ENCODE measurements around the gene SERPINB8.
"Not testable (repeated sequence)": the region's sequence is repeated elsewhere in the genome, so short reads cannot be mapped to it uniquely, and the experiment has no call there.

The SERPINB8 gene, protein sequence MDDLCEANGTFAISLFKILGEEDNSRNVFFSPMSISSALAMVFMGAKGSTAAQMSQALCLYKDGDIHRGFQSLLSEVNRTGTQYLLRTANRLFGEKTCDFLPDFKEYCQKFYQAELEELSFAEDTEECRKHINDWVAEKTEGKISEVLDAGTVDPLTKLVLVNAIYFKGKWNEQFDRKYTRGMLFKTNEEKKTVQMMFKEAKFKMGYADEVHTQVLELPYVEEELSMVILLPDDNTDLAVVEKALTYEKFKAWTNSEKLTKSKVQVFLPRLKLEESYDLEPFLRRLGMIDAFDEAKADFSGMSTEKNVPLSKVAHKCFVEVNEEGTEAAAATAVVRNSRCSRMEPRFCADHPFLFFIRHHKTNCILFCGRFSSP

DNA sequence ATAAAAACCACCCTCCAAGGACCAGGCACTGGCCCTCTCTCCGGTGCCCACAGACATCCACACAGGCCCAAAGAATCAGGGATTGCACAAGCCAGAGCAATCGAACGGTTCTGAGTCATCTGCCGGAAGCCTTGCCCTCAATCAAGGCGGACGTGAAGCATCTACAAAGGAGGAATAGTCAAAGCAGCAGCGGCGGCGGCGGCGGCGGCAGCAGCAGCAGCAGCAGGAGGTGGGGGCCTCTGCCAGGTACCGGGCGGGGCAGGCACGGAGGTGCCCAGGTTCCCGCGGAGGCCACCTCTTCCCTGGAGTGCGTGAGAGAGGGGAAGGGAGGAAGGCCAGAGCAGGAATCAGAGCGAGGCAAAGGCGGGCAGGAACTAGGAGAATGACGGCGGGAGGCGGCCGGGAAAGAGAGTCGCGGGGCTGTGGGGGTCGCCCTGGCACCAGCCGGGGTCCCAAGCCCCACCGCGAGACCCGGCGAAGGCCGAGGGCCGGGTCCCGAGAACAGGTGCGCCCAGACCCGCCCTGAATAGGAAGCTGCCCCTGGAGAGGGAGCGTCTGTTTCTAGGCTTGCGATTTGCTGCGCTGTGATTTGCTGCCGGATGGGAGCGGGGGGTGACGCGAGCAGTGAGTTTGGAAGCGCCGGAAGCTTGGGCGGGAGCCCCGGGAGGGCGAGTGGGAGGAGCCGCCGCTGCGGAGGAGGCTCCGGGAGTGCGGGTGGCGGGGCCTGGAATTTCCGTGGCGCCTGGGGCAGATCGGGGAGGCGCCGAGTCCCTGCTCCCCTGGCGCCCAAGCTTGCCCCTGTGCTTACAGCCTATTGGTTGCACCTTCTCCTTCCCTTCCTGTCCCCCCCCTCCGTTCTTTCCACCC is at the start of gene SERPINB8:
Gene SERPINB8 (plus strand): TSS at position 140 of the 867 bp plus-strand sequence. CDS start 8,228 bp downstream, outside the sequence.
- Histone ChIP-seq H3K36me3 (ENCODE audit: control insufficient read depth in 2 of 2, insufficient read depth in 2 of 2, low read length in 2 of 2) (no peaks in the 10 kb centered on the region), H3K9me3 (ENCODE audit: control insufficient read depth in 2 of 2, low read length in 2 of 2) (no peaks in the 10 kb centered on the region), H3K27me3 (ENCODE audit: control insufficient read depth in 1 of 2, insufficient read depth in 2 of 2, low read length in 2 of 2) (no peaks in the 10 kb centered on the region), H3K27ac (ENCODE audit: low read length) (peak within 1 kb of the TSS; percentile 97), H3K9ac (ENCODE audit: low read length in 2 of 2) (peak within 1 kb of the TSS; percentile 84 to 94), H3K4me1 (ENCODE audit: control insufficient read depth, insufficient read depth, low read length) (peaks cover 6% of the 10 kb centered on the region), H3K4me3 (ENCODE audit: low read length in 2 of 2) (peak within 1 kb of the TSS; percentile 72 to 88)

DNA sequence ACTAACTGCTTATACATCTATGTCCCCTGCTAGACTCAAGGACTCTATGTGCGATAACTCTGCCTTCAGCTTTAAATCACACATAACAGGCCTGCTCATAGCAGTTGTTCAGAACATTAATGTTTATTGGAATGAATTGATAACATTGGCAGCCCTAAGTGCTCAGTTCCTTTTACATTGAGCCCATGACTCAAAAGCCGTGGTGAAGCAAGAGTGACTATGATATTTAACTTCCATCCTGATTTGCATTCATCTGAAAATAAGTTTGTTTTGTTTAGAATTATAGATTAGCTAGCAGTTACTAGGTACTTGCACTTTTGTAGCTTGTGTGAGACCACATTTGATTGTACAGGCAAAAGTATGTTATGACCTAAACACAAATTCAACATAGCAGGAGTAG is 47.8 kb upstream of the SERPINB8 start:
- Histone ChIP-seq H3K27ac (ENCODE audit: low read length) (no peak overlapping the region), H3K36me3 (ENCODE audit: control insufficient read depth in 2 of 2, insufficient read depth in 2 of 2, low read length in 2 of 2) (no peaks in the 10 kb centered on the region), H3K4me1 (ENCODE audit: control insufficient read depth, insufficient read depth, low read length) (no peaks in the 10 kb centered on the region), H3K27me3 (ENCODE audit: control insufficient read depth in 1 of 2, insufficient read depth in 2 of 2, low read length in 2 of 2) (no peaks in the 10 kb centered on the region), H3K9ac (ENCODE audit: low read length in 2 of 2) (no peak overlapping the region), H3K4me3 (ENCODE audit: low read length in 2 of 2) (no peak overlapping the region), H3K9me3 (ENCODE audit: control insufficient read depth in 2 of 2, low read length in 2 of 2) (no peaks in the 10 kb centered on the region)

DNA sequence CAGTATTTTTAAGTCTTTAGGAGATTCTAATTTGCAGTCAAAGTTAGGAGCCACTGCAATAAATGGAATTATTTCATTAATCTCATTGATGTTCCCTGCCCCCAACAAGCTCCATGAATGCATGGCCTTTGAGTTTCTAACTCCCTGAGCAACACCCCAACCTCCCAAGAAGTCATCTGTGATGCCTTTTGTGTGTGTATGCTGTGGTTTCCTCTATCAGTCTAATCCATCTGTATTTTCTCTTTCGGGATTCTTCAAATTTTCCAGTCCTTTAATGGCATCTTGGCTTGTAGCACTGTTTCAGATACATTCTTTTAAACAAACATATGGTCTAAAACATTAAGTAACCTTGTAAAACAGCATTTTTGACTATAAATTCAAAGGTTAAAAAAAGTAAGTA is 45.3 kb upstream of the SERPINB8 start:
- H3K9ac ChIP-seq (ENCODE audit: low read length in 2 of 2): no peak overlapping the region
- no peak overlapping the region for H3K4me3 ChIP-seq (ENCODE audit: low read length in 2 of 2)
- H3K27me3 ChIP-seq (ENCODE audit: control insufficient read depth in 1 of 2, insufficient read depth in 2 of 2, low read length in 2 of 2): no peaks in the 10 kb centered on the region
- no peaks in the 10 kb centered on the region for H3K36me3 ChIP-seq (ENCODE audit: control insufficient read depth in 2 of 2, insufficient read depth in 2 of 2, low read length in 2 of 2)
- no peaks in the 10 kb centered on the region for H3K9me3 ChIP-seq (ENCODE audit: control insufficient read depth in 2 of 2, low read length in 2 of 2)
- H3K4me1 ChIP-seq (ENCODE audit: control insufficient read depth, insufficient read depth, low read length): no peaks in the 10 kb centered on the region
- H3K27ac ChIP-seq (ENCODE audit: low read length): no peak overlapping the region

DNA sequence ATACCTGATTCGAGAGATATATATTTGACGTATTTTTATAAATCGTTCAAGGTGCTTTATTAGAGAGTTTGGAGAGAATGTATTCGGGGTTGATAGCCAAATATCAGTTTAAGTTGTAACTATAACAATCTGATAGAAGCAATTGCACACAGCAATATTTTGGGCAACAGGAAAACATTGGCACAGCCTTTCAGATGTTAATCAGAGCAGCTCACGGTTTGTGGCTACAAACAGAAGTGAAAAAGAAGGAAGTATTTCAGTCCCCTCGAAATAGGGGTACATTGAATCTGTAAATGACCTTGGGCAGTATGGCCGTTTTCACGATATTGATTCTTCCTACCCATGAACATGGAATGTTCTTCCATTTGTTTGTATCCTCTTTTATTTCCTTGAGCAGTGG is 41.5 kb upstream of the SERPINB8 start:
- no peak overlapping the region for H3K9ac ChIP-seq (ENCODE audit: low read length in 2 of 2)
- H3K9me3 ChIP-seq (ENCODE audit: control insufficient read depth in 2 of 2, low read length in 2 of 2): no peaks in the 10 kb centered on the region
- H3K27ac ChIP-seq (ENCODE audit: low read length): no peak overlapping the region
- H3K27me3 ChIP-seq (ENCODE audit: control insufficient read depth in 1 of 2, insufficient read depth in 2 of 2, low read length in 2 of 2): no peaks in the 10 kb centered on the region
- H3K36me3 ChIP-seq (ENCODE audit: control insufficient read depth in 2 of 2, insufficient read depth in 2 of 2, low read length in 2 of 2): no peaks in the 10 kb centered on the region
- no peaks in the 10 kb centered on the region for H3K4me1 ChIP-seq (ENCODE audit: control insufficient read depth, insufficient read depth, low read length)
- H3K4me3 ChIP-seq (ENCODE audit: low read length in 2 of 2): no peak overlapping the region

DNA sequence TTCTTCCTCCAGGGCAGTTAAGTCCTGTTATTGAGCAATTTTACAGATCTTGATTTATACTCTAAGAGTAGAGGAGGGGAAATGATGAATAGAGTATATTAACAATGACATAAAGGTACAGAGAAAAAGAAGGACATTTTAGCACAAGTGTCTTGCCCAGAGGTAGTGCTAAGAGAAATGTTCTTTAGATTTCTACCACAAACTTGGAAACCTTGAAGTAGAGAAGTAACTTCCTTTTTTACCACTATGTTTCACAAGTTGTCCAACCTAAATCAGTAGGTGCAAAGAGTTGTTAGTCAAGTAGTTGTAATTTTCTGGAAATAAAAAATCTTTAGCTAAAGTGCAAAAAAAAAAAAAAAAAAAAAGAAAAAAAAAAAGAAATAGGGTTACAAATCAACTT is 40.5 kb upstream of the SERPINB8 start:
- not testable (repeated sequence) for H3K9ac ChIP-seq (ENCODE audit: low read length in 2 of 2); H3K27ac ChIP-seq (ENCODE audit: low read length); H3K27me3 ChIP-seq (ENCODE audit: control insufficient read depth in 1 of 2, insufficient read depth in 2 of 2, low read length in 2 of 2); H3K36me3 ChIP-seq (ENCODE audit: control insufficient read depth in 2 of 2, insufficient read depth in 2 of 2, low read length in 2 of 2); H3K4me1 ChIP-seq (ENCODE audit: control insufficient read depth, insufficient read depth, low read length); H3K4me3 ChIP-seq (ENCODE audit: low read length in 2 of 2); H3K9me3 ChIP-seq (ENCODE audit: control insufficient read depth in 2 of 2, low read length in 2 of 2)

DNA sequence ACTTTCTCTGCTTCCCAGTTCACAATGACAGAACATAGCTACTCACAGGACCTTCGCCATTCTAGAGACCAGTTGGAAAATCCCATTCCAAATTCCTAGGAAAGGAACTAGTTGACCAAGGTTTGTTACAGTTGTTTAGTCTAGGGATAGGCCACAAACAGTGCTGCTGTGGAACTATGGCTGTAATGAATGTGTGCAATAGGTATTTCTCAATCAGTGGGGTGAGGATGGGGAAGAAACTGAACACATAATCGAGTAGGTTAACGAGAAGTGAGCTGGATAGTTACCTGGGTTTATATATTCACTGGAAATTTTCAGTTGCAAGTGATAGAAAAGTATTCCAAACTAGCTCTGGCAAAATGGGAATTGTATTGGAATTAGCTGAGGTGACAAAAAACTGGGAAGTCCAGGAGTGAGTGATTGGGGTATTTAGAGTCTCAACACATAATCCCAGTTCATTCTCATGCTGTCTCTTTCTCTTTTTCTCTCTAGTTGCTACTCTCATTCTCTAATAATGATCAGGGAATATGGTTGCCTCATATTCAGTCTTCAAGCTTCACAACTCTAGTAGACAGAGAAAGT is 39.0 kb upstream of the SERPINB8 start:
- Histone ChIP-seq H3K9me3 (ENCODE audit: control insufficient read depth in 2 of 2, low read length in 2 of 2) (no peaks in the 10 kb centered on the region), H3K4me1 (ENCODE audit: control insufficient read depth, insufficient read depth, low read length) (no peaks in the 10 kb centered on the region), H3K27ac (ENCODE audit: low read length) (no peak overlapping the region), H3K9ac (ENCODE audit: low read length in 2 of 2) (no peak overlapping the region), H3K36me3 (ENCODE audit: control insufficient read depth in 2 of 2, insufficient read depth in 2 of 2, low read length in 2 of 2) (no peaks in the 10 kb centered on the region), H3K27me3 (ENCODE audit: control insufficient read depth in 1 of 2, insufficient read depth in 2 of 2, low read length in 2 of 2) (no peaks in the 10 kb centered on the region), H3K4me3 (ENCODE audit: low read length in 2 of 2) (no peak overlapping the region)

DNA sequence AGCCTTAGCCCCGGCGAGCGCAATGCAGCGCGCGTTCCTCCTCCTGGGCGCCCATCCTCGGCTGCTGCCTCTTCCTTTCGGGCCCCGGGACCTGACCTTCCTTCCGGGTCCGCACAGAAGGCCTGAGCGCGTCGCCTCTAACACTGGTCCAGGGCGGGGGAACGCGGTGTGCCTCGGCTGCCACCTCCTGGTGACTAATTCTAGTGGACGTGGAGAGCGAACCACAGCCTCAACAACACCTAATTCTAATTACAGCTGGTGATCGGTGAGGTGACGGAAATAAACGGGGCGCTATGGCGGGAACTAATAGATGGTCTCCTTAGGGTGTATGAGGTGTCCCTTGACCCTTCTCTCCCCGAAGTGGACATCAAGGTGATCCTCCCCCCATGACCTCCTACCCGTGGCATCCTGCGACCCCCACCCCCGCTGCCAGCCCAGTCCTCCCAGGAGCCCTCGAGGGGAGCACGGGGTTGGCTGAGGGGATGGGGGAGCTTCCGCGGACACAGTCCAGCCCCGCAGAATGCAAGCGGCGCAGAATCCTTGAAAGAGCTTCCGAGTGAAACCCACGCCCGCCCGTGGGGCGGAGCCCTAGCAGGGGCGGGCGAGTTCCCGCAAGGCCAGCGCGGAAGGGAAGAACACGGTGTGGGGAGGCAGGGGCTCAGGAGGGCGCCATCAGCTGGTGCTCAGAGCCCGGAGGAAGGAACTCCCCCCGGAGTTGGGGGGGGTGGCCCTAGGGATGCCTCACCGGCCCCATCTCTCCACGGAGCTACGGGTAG is 33.5 kb upstream of the SERPINB8 start:
- Histone ChIP-seq H3K27ac (ENCODE audit: low read length) (no peak overlapping the region), H3K36me3 (ENCODE audit: control insufficient read depth in 2 of 2, insufficient read depth in 2 of 2, low read length in 2 of 2) (no peaks in the 10 kb centered on the region), H3K4me1 (ENCODE audit: control insufficient read depth, insufficient read depth, low read length) (peaks cover 3% of the 10 kb centered on the region), H3K27me3 (ENCODE audit: control insufficient read depth in 1 of 2, insufficient read depth in 2 of 2, low read length in 2 of 2) (peaks cover 4 to 9% of the 10 kb centered on the region in 2 donors), H3K9ac (ENCODE audit: low read length in 2 of 2) (peak overlapping the region in 1 of 2 donors; percentile 69), H3K9me3 (ENCODE audit: control insufficient read depth in 2 of 2, low read length in 2 of 2) (no peaks in the 10 kb centered on the region), H3K4me3 (ENCODE audit: low read length in 2 of 2) (peak overlapping the region; percentile 74 to 90)

DNA sequence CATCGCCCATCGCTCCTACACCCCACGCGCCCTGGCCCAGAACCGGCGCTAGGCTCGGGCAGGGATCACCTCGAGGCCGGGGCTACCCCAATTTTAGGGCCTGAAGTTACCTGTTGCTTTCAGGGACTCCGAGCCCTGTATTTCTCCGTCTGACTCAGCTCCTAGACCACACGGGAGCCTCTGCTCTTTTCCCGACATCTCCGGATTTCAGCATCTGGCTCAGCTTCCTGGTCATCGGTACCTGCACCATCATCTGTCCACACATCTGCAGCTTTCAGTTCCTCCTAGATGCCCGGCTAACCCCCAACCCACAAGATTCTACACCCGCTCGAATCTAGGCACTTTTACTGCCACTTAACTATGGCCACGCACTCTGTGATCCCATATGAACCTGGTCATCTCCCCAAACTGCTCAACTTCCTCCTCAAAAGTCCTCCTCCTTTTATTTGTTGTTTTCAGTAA is 32.9 kb upstream of the SERPINB8 start:
- Histone ChIP-seq H3K27me3 (ENCODE audit: control insufficient read depth in 1 of 2, insufficient read depth in 2 of 2, low read length in 2 of 2) (peaks cover 4 to 9% of the 10 kb centered on the region in 2 donors), H3K9ac (ENCODE audit: low read length in 2 of 2) (no peak overlapping the region), H3K36me3 (ENCODE audit: control insufficient read depth in 2 of 2, insufficient read depth in 2 of 2, low read length in 2 of 2) (no peaks in the 10 kb centered on the region), H3K27ac (ENCODE audit: low read length) (no peak overlapping the region), H3K9me3 (ENCODE audit: control insufficient read depth in 2 of 2, low read length in 2 of 2) (no peaks in the 10 kb centered on the region), H3K4me1 (ENCODE audit: control insufficient read depth, insufficient read depth, low read length) (peaks cover 3% of the 10 kb centered on the region), H3K4me3 (ENCODE audit: low read length in 2 of 2) (peak overlapping the region in 1 of 2 donors; percentile 74)

DNA sequence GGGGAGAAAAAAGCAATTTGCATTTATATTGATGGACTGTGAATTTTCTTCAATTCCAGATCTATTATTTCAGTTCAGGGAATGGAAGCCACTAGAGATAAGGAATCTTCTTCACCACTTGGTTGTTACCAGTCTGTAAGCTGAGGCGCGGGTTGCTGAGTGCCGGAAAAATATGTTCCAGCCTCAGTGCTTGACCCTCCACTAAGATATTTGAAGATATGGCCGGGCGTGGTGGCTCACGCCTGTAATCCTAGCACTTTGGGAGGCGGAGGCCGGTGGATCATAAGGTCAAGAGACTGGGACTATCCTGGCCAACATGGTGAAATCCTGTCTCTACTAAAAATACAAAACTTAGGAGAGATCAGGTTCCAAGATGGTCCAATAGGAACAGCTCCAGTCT is 29.9 kb upstream of the SERPINB8 start:
- no peaks in the 10 kb centered on the region for H3K36me3 ChIP-seq (ENCODE audit: control insufficient read depth in 2 of 2, insufficient read depth in 2 of 2, low read length in 2 of 2)
- peaks cover 4 to 9% of the 10 kb centered on the region in 2 donors for H3K27me3 ChIP-seq (ENCODE audit: control insufficient read depth in 1 of 2, insufficient read depth in 2 of 2, low read length in 2 of 2)
- H3K4me3 ChIP-seq (ENCODE audit: low read length in 2 of 2): no peak overlapping the region
- H3K9ac ChIP-seq (ENCODE audit: low read length in 2 of 2): no peak overlapping the region
- H3K27ac ChIP-seq (ENCODE audit: low read length): no peak overlapping the region
- H3K4me1 ChIP-seq (ENCODE audit: control insufficient read depth, insufficient read depth, low read length): peaks cover 3% of the 10 kb centered on the region
- H3K9me3 ChIP-seq (ENCODE audit: control insufficient read depth in 2 of 2, low read length in 2 of 2): no peaks in the 10 kb centered on the region

DNA sequence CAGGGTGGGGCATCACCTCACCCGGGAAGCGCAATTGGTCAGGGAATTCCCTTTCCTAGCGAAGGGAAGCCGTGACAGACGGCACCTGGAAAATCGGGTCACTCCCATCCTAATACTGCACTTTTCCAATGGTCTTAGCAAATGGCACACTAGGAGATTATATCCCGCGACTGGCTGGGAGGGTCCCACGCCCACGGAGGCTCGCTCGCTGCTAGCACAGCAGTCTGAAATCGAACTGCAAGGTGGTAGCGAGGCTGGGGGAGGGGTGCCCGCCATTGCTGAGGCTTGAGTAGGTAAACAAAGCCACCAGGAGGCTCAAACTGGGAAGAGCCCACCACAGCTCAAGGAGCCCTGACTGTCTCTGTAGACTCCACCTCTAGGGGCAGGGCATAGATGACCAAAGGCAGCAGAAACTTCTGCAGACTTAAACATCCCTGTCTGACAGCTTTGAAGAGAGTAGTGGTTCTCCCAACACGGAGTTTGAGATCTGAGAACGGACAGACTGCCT is 29.3 kb upstream of the SERPINB8 start:
- not testable (repeated sequence) for H3K9me3 ChIP-seq (ENCODE audit: control insufficient read depth in 2 of 2, low read length in 2 of 2); H3K4me1 ChIP-seq (ENCODE audit: control insufficient read depth, insufficient read depth, low read length); H3K9ac ChIP-seq (ENCODE audit: low read length in 2 of 2); H3K27ac ChIP-seq (ENCODE audit: low read length); H3K36me3 ChIP-seq (ENCODE audit: control insufficient read depth in 2 of 2, insufficient read depth in 2 of 2, low read length in 2 of 2); H3K27me3 ChIP-seq (ENCODE audit: control insufficient read depth in 1 of 2, insufficient read depth in 2 of 2, low read length in 2 of 2); H3K4me3 ChIP-seq (ENCODE audit: low read length in 2 of 2)

Data from stomach smooth muscle (tissue), 2 donors.